Right hindlimb (tissue), 1 donor: ENCODE results near the gene CHI3L2.
"Not testable (repeated sequence)": the region's sequence is repeated elsewhere in the genome, so short reads cannot be mapped to it uniquely, and the experiment has no call there.

Experiments used
- DNase-seq: peaks from one replicate; pipeline ENCODE4 v3.0.0-alpha.2; 2018

Gene CHI3L2

GRCh38 chr1:111202707-111203623 lies 24.5 kb upstream of the CHI3L2 start:
- DNase-seq: no peak

GRCh38 chr1:111203681-111204200 lies 23.8 kb upstream of the CHI3L2 start:
- DNase-seq: peak; percentile 61

GRCh38 chr1:111204201-111204982 lies 23.1 kb upstream of the CHI3L2 start:
- no peak for DNase-seq

GRCh38 chr1:111204983-111205713 lies 22.4 kb upstream of the CHI3L2 start:
- no peak for DNase-seq

GRCh38 chr1:111205714-111206050 lies 21.8 kb upstream of the CHI3L2 start:
- DNase-seq: no peak

GRCh38 chr1:111208921-111209320 lies 18.6 kb upstream of the CHI3L2 start:
- no peak for DNase-seq

- DNase-seq: no peak
These were observed 17.9 kb upstream of the CHI3L2 start for GRCh38 chr1:111209622-111210021.

- DNase-seq: no peak
These were observed 15.6 kb upstream of the CHI3L2 start for GRCh38 chr1:111211921-111212320.

- no peak for DNase-seq
These were observed 14.7 kb upstream of the CHI3L2 start for GRCh38 chr1:111212634-111213335.

- no peak for DNase-seq
These were observed 14.1 kb upstream of the CHI3L2 start for GRCh38 chr1:111213412-111213811.

GRCh38 chr1:111214074-111214801 lies 13.3 kb upstream of the CHI3L2 start:
- no peak for DNase-seq

GRCh38 chr1:111214884-111215283 lies 12.6 kb upstream of the CHI3L2 start:
- DNase-seq: no peak

GRCh38 chr1:111215285-111215684 lies 12.2 kb upstream of the CHI3L2 start:
- DNase-seq: not testable (repeated sequence)

GRCh38 chr1:111216751-111217150 lies 10.8 kb upstream of the CHI3L2 start:
- no peak for DNase-seq

GRCh38 chr1:111217183-111217910 lies 10.2 kb upstream of the CHI3L2 start:
- DNase-seq: no peak

GRCh38 chr1:111218701-111219556 lies 8.6 kb upstream of the CHI3L2 start:
- no peak for DNase-seq

- no peak for DNase-seq
These were observed 7.8 kb upstream of the CHI3L2 start for GRCh38 chr1:111219557-111220286.

- no peak for DNase-seq
These were observed 7.1 kb upstream of the CHI3L2 start for GRCh38 chr1:111220302-111220890.

GRCh38 chr1:111221276-111221632 lies 6.3 kb upstream of the CHI3L2 start:
- DNase-seq: no peak
